OCI-LY7 (cell line): ENCODE results near the gene IQGAP3. TPM values are rescaled to one million over a fixed set of nuclear protein-coding genes. Genes with fewer than 3 reads are reported as not detected.

ENCODE experiments used
- BruUV-seq: library from RNA; stranded (reverse); fragments of 400-500 nt; replicated peaks from 2 replicates; lab custom pipeline; 2021; lab: Mats Ljungman, UMichigan
- CTCF ChIA-PET: fragments of 300-600 bp; sonication (Branson Sonifier 250); formaldehyde crosslinking; loops from one replicate; lab custom pipeline; 2022; ENCODE audit warnings: antibody characterized with exemption; ENCODE audit not compliant: unreplicated experiment; lab: Charles Lee
- POLR2A ChIA-PET: fragments of 300-600 bp; sonication (Branson Sonifier 250); formaldehyde crosslinking; loops from one replicate; lab custom pipeline; 2022; ENCODE audit warnings: antibody characterized with exemption; lab: Charles Lee
- DNase-seq: peaks from one replicate; pipeline ENCODE4 v3.0.0-alpha.2; 2015; ENCODE audit warnings: low spot score
- H2AFZ ChIP-seq: fragments of 200-600 bp; sonication (generic), shearing (Covaris generic); 2 replicates; pipeline ENCODE4 v1.6.1; 2014; ENCODE audit warnings: mild to moderate bottlenecking, antibody characterized with exemption, low read length, moderate library complexity
- H3K27ac ChIP-seq: fragments of 200-600 bp; sonication (generic); 2 replicates; pipeline ENCODE4 v1.5.1; 2014; ENCODE audit warnings: mixed run types, low read depth, mild to moderate bottlenecking, moderate library complexity, low read length, inconsistent platforms; ENCODE audit not compliant: poor library complexity, severe bottlenecking
- H3K36me3 ChIP-seq: fragments of 200-600 bp; sonication (generic); 2 replicates; pipeline ENCODE4 v1.6.1; 2014; ENCODE audit warnings: mild to moderate bottlenecking, antibody characterized with exemption, low read length, moderate library complexity, mixed read lengths; ENCODE audit not compliant: insufficient read depth
- H3K4me1 ChIP-seq: fragments of 200-600 bp; sonication (generic); 2 replicates; pipeline ENCODE4 v1.5.1; 2014; ENCODE audit warnings: mild to moderate bottlenecking, low read length; ENCODE audit not compliant: insufficient read depth, poor library complexity, severe bottlenecking
- H3K4me2 ChIP-seq: fragments of 200-600 bp; sonication (generic); 2 replicates; pipeline ENCODE4 v1.6.1; 2014; ENCODE audit warnings: mild to moderate bottlenecking, low read length
- H3K4me3 ChIP-seq: fragments of 200-600 bp; sonication (generic); 2 replicates; pipeline ENCODE4 v1.5.1; 2014; ENCODE audit warnings: mild to moderate bottlenecking, low read depth, low read length; ENCODE audit not compliant: poor library complexity, severe bottlenecking
- H3K79me2 ChIP-seq: fragments of 200-600 bp; sonication (generic); 2 replicates; pipeline ENCODE4 v1.6.1; 2016; ENCODE audit warnings: low read depth, mild to moderate bottlenecking, low read length, moderate library complexity, mixed read lengths; ENCODE audit not compliant: insufficient read depth
- H3K9me2 ChIP-seq: fragments of 200-600 bp; sonication (generic); 2 replicates; pipeline ENCODE4 v1.6.1; 2016; ENCODE audit warnings: mild to moderate bottlenecking, low read length, mixed read lengths; ENCODE audit not compliant: insufficient read depth
- H3K9me3 ChIP-seq: fragments of 200-600 bp; sonication (generic); 2 replicates; pipeline ENCODE4 v1.6.1; 2014; ENCODE audit warnings: mild to moderate bottlenecking, mixed run types, low read length, mixed read lengths
- H4K20me1 ChIP-seq: fragments of 200-600 bp; sonication (generic); 2 replicates; pipeline ENCODE4 v1.6.1; 2014; ENCODE audit warnings: mild to moderate bottlenecking, antibody characterized with exemption, low read length, moderate library complexity, mixed read lengths; ENCODE audit not compliant: insufficient read depth
- CTCF ChIP-seq: fragments of 200-600 bp; sonication (generic); conservative IDR thresholded peaks from 2 replicates; pipeline ENCODE4 v1.5.1; 2014; ENCODE audit warnings: mild to moderate bottlenecking, antibody characterized with exemption, low read length, moderate library complexity, mixed read lengths
- EZH2phosphoT487 ChIP-seq: fragments of 200-600 bp; sonication (generic); IDR thresholded peaks from 2 replicates; pipeline ENCODE4 v1.6.1; 2018; ENCODE audit warnings: low read depth, borderline replicate concordance, mild to moderate bottlenecking, mixed run types, antibody characterized with exemption, low read length, moderate library complexity, mixed read lengths
- intact Hi-C: fragments of 100-400 bp; cut with micrococcal nuclease; formaldehyde crosslinking; loops from one replicate; pipeline ENCODE4 v1.10.0; 2022; ENCODE audit not compliant: unreplicated experiment
- total RNA-seq, 2 experiments: library from RNA; depleted of rRNA in 1 of 2; stranded (reverse); fragments of >200 nt in 1 of 2; shearing (Covaris generic) in 1 of 2; gene quantifications; 2 replicates each; pipeline ENCODE4 v1.2.3, GENCODE V29; 2014 to 2022

IQGAP3 gene
- total RNA-seq, 2 experiments from 2014 or later = 22.4 to 28.7 TPM

GRCh38 chr1:156571261-156571852 is 1.0 kb downstream of the IQGAP3 start:
- no peak for DNase-seq
- CTCF ChIA-PET = interaction anchor here (1.1 kb wide), 1 partner anchor 9 kb away, joined by 3 read pairs; no protein-coding TSS in a partner anchor
- peak overlapping the region; percentile 62; the same call in 1 of the 2 replicates for H2AFZ ChIP-seq
- peaks cover 9% of the 10 kb centered on the region for H3K36me3 ChIP-seq
- no peaks in the 10 kb centered on the region for H3K79me2 ChIP-seq
- peak overlapping the region; percentile 78 for H3K4me2 ChIP-seq
- H3K4me3 ChIP-seq = peak overlapping the region; percentile 75
- POLR2A ChIA-PET = interaction anchor here (0.6 to 1.2 kb wide), 3 partner anchors 10 to 394 kb away, joined by 3 to 5 read pairs (median 3); no protein-coding TSS in a partner anchor
- H3K9me3 ChIP-seq = no peaks in the 10 kb centered on the region
- H3K4me1 ChIP-seq = peaks cover 16% of the 10 kb centered on the region
- intact Hi-C loops = no loop called here
- H4K20me1 ChIP-seq = no peaks in the 10 kb centered on the region
- H3K27ac ChIP-seq = no peak overlapping the region
- BruUV-seq = no TSS peak
- TF ChIP-seq EZH2phosphoT487 (no peak), CTCF (no peak)
- no peaks in the 10 kb centered on the region for H3K9me2 ChIP-seq

- Histone ChIP-seq H3K4me1 (peaks cover 5% of the 10 kb centered on the region), H3K9me3 (no peaks in the 10 kb centered on the region), H2AFZ (no peak overlapping the region), H3K27ac (no peak overlapping the region), H3K4me2 (no peak overlapping the region), H3K36me3 (peaks cover 42% of the 10 kb centered on the region), H3K4me3 (no peak overlapping the region), H4K20me1 (no peaks in the 10 kb centered on the region), H3K9me2 (no peaks in the 10 kb centered on the region), H3K79me2 (no peaks in the 10 kb centered on the region)
- TF ChIP-seq CTCF = no peak
- TF ChIP-seq EZH2phosphoT487 = no peak
- BruUV-seq = no TSS peak
- no peak for DNase-seq
- ChIA-PET CTCF (interaction anchor here (0.6 kb wide), 1 partner anchor 100 kb away, joined by 11 read pairs; no protein-coding TSS in a partner anchor), POLR2A (interaction anchor here (0.7 to 1.6 kb wide), 3 partner anchors 15 to 51 kb away, joined by 3 to 4 read pairs (median 4); no protein-coding TSS in a partner anchor)
- intact Hi-C loops = loop anchor here (5.0 kb wide), 1 partner anchor 39 kb away; no protein-coding TSS in a partner anchor
Measured at GRCh38 chr1:156566436-156566835, 5.9 kb downstream of the IQGAP3 start.

- Histone ChIP-seq H3K4me3 (no peak overlapping the region), H3K9me3 (no peaks in the 10 kb centered on the region), H3K27ac (no peak overlapping the region), H3K9me2 (no peaks in the 10 kb centered on the region), H2AFZ (no peak overlapping the region), H3K79me2 (no peaks in the 10 kb centered on the region), H3K4me2 (no peak overlapping the region), H3K36me3 (peaks cover 47% of the 10 kb centered on the region), H4K20me1 (no peaks in the 10 kb centered on the region), H3K4me1 (no peaks in the 10 kb centered on the region)
- intact Hi-C loops = loop anchor here (5.0 kb wide), 1 partner anchor 38 kb away; no protein-coding TSS in a partner anchor
- DNase-seq = no peak
- POLR2A ChIA-PET = no interaction called here
- no TSS peak for BruUV-seq
- CTCF ChIA-PET = no interaction called here
- no peak for TF ChIP-seq CTCF
Measured at GRCh38 chr1:156565519-156565918, 6.8 kb downstream of the IQGAP3 start.
